Fibroblast of lung (primary cell): Measurements from ENCODE around the gene NOS3. TPM values are rescaled to one million over a fixed set of nuclear protein-coding genes. Genes with fewer than 3 reads are reported as not detected.

Source experiments
- DNase-seq, 2 donors: peaks; one replicate each; pipeline versions ENCODE4 v3.0.0 to v3.0.0-alpha.2; 2010; ENCODE audit warnings: low read depth in 2 of 2
- H2AFZ ChIP-seq: 2 replicates; pipeline ENCODE4 v1.5.1; 2012; ENCODE audit warnings: low read length, control low read depth, inconsistent platforms
- H3K27ac ChIP-seq: 2 replicates; pipeline ENCODE4 v1.5.1; 2011; ENCODE audit warnings: low read length, control low read depth; ENCODE audit not compliant: insufficient read depth
- H3K27me3 ChIP-seq: 2 replicates; pipeline ENCODE4 v1.5.1; 2011; ENCODE audit warnings: mild to moderate bottlenecking, low read length; ENCODE audit not compliant: control insufficient read depth, insufficient read depth
- H3K36me3 ChIP-seq: 2 replicates; pipeline ENCODE4 v1.5.1; 2011; ENCODE audit warnings: low read length; ENCODE audit not compliant: control insufficient read depth, insufficient read depth
- H3K4me1 ChIP-seq: 2 replicates; pipeline ENCODE4 v1.5.1; 2011; ENCODE audit warnings: low read length; ENCODE audit not compliant: control insufficient read depth, insufficient read depth; ENCODE audit errors: extremely low read depth
- H3K4me2 ChIP-seq: 2 replicates; pipeline ENCODE4 v1.5.1; 2011; ENCODE audit warnings: low read length, control low read depth; ENCODE audit not compliant: insufficient read depth; ENCODE audit errors: extremely low read depth
- H3K4me3 ChIP-seq, 4 experiments: fragments of 200-600 bp in 1 of 4; sonication (generic) in 1 of 4; replicated peaks in 1 of 4; 2 replicates each; pipeline ENCODE4 v1.5.1; 2011 to 2016; ENCODE audit warnings: low read length in 4 of 4, low read depth in 3 of 4, mild to moderate bottlenecking in 3 of 4, control low read depth in 2 of 4, inconsistent platforms in 1 of 4, mixed read lengths in 1 of 4; ENCODE audit not compliant: insufficient read depth in 1 of 4; ENCODE audit errors: control extremely low read depth in 1 of 4
- H3K79me2 ChIP-seq: 2 replicates; pipeline ENCODE4 v1.5.1; 2012; ENCODE audit warnings: mild to moderate bottlenecking, low read length, inconsistent platforms; ENCODE audit not compliant: control insufficient read depth, insufficient read depth
- H3K9ac ChIP-seq: 2 replicates; pipeline ENCODE4 v1.5.1; 2011; ENCODE audit warnings: mild to moderate bottlenecking, low read length, control low read depth; ENCODE audit not compliant: insufficient read depth
- H3K9me3 ChIP-seq: 2 replicates; pipeline ENCODE4 v1.5.1; 2012; ENCODE audit warnings: low read depth, low read length; ENCODE audit not compliant: control insufficient read depth, insufficient read depth
- H4K20me1 ChIP-seq: 2 replicates; pipeline ENCODE4 v1.5.1; 2011; ENCODE audit warnings: low read length; ENCODE audit not compliant: control insufficient read depth, insufficient read depth; ENCODE audit errors: extremely low read depth
- EZH2 ChIP-seq: IDR thresholded peaks from 2 replicates; pipeline ENCODE4 v1.5.1; 2012; ENCODE audit warnings: low read length, control low read depth, mild to moderate bottlenecking; ENCODE audit errors: missing control alignments
- polyA plus RNA-seq, 2 donors: library from polyadenylated mRNA; depleted of rRNA in 1 of 2; stranded (reverse) in 1 of 2; unstranded in 1 of 2; fragments of >200 nt; gene quantifications; 2 replicates each; pipeline ENCODE4 v1.2.1, GENCODE V29; 2011 to 2012; ENCODE audit warnings: missing spikeins in 1 of 2
- total RNA-seq: library from RNA; depleted of rRNA; stranded (reverse); fragments of >200 nt; gene quantifications from 2 replicates; pipeline ENCODE4 v1.2.1, GENCODE V29; 2014
- TF ChIP-seq, protein P1 (sequence below), 2 donors: IDR thresholded peaks in 1 of 2; conservative IDR thresholded peaks in 1 of 2; 1 replicate in 1 of 2; 2 replicates in 1 of 2; pipeline ENCODE4 v1.5.1; 2011 to 2012; ENCODE audit warnings: low read length in 2 of 2, control low read depth in 1 of 2, inconsistent platforms in 1 of 2, low read depth in 1 of 2, mild to moderate bottlenecking in 1 of 2

The NOS3 gene
- total and polyA plus RNA-seq, 2 donors (not counting 1 experiment from before 2014, with no cell fraction given), result 0.12 to 0.50 TPM

DNA sequence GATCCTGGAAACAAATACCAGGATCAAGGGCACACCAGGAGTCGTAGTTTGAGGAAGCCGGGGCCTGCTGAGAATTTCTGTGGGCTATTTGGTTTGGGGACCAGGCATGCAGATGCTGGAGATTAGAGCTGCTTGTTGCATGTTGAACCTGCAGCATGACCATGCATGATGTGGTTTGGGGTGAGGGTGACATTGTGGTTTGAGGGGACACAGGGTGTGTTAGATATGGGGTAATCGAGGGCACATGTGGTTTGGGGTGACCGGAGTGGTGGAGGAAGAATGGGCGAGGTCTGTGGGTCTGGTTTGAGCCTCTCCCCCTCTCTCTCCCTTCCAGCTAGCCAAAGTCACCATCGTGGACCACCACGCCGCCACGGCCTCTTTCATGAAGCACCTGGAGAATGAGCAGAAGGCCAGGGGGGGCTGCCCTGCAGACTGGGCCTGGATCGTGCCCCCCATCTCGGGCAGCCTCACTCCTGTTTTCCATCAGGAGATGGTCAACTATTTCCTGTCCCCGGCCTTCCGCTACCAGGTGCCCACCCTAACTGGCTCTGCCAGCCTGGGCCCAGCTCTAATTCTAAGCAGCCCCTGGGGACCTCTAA lies 10.2 kb downstream of the NOS3 start:
- Histone ChIP-seq H3K4me1 (no peaks in the 10 kb centered on the region), H3K9ac (no peak overlapping the region), H3K4me3 (no peak overlapping the region), H4K20me1 (no peaks in the 10 kb centered on the region), H3K4me2 (no peak overlapping the region), H3K79me2 (no peaks in the 10 kb centered on the region), H3K9me3 (no peaks in the 10 kb centered on the region), H2AFZ (no peak overlapping the region), H3K27ac (no peak overlapping the region), H3K36me3 (no peaks in the 10 kb centered on the region), H3K27me3 (no peaks in the 10 kb centered on the region)
- no peak for TF ChIP-seq EZH2
- TF ChIP-seq, protein P1, sequence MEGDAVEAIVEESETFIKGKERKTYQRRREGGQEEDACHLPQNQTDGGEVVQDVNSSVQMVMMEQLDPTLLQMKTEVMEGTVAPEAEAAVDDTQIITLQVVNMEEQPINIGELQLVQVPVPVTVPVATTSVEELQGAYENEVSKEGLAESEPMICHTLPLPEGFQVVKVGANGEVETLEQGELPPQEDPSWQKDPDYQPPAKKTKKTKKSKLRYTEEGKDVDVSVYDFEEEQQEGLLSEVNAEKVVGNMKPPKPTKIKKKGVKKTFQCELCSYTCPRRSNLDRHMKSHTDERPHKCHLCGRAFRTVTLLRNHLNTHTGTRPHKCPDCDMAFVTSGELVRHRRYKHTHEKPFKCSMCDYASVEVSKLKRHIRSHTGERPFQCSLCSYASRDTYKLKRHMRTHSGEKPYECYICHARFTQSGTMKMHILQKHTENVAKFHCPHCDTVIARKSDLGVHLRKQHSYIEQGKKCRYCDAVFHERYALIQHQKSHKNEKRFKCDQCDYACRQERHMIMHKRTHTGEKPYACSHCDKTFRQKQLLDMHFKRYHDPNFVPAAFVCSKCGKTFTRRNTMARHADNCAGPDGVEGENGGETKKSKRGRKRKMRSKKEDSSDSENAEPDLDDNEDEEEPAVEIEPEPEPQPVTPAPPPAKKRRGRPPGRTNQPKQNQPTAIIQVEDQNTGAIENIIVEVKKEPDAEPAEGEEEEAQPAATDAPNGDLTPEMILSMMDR (conservative IDR thresholded peaks at IDR 0.05 in 1 of 2, IDR thresholded peaks at IDR 0.05 in 1 of 2; ENCODE audit: low read depth in 1 of 2, low read length in 2 of 2), result no peak
- DNase-seq, result no peak

GRCh38 chr7:151001546-151001945 lies 10.7 kb downstream of the NOS3 start:
- no peaks in the 10 kb centered on the region for H3K27me3 ChIP-seq
- no peak for DNase-seq

GRCh38 chr7:151003572-151003971 lies 12.8 kb downstream of the NOS3 start:
- Histone ChIP-seq H3K9me3 (no peaks in the 10 kb centered on the region), H3K27ac (no peak overlapping the region), H4K20me1 (no peaks in the 10 kb centered on the region), H3K36me3 (no peaks in the 10 kb centered on the region), H3K27me3 (no peaks in the 10 kb centered on the region), H3K4me1 (no peaks in the 10 kb centered on the region), H2AFZ (no peak overlapping the region), H3K4me3 (no peak overlapping the region), H3K9ac (no peak overlapping the region), H3K4me2 (no peak overlapping the region), H3K79me2 (no peaks in the 10 kb centered on the region)
- no peak for TF ChIP-seq EZH2
- TF ChIP-seq, protein P1 (conservative IDR thresholded peaks at IDR 0.05 in 1 of 2, IDR thresholded peaks at IDR 0.05 in 1 of 2; ENCODE audit: low read depth in 1 of 2, low read length in 2 of 2), result no peak
- DNase-seq, result no peak

More at GRCh38 chr7:151001546-151001945, 10.7 kb downstream of the NOS3 start:
- Histone ChIP-seq H4K20me1 (no peaks in the 10 kb centered on the region), H2AFZ (no peak overlapping the region), H3K79me2 (no peaks in the 10 kb centered on the region), H3K9me3 (no peaks in the 10 kb centered on the region), H3K9ac (no peak overlapping the region), H3K36me3 (no peaks in the 10 kb centered on the region), H3K4me2 (no peak overlapping the region), H3K4me3 (no peak overlapping the region), H3K27ac (no peak overlapping the region), H3K4me1 (no peaks in the 10 kb centered on the region)
- TF ChIP-seq EZH2, result no peak
- TF ChIP-seq, protein P1 (conservative IDR thresholded peaks at IDR 0.05 in 1 of 2, IDR thresholded peaks at IDR 0.05 in 1 of 2; ENCODE audit: low read depth in 1 of 2, low read length in 2 of 2), result no peak
